Kidney epithelial cell (primary cell): ENCODE data around the gene LRFN5. TPM values are rescaled to one million over a fixed set of nuclear protein-coding genes. Genes with fewer than 3 reads are reported as not detected.

ENCODE experiments used
- DNase-seq: peaks from one replicate; pipeline ENCODE4 v3.0.0-alpha.2; 2010; ENCODE audit warnings: low read depth
- H3K27me3 ChIP-seq: 2 replicates; pipeline ENCODE4 v1.6.0; 2011; ENCODE audit warnings: low read length; ENCODE audit not compliant: control insufficient read depth, insufficient read depth
- H3K36me3 ChIP-seq: 2 replicates; pipeline ENCODE4 v1.5.1; 2011; ENCODE audit warnings: low read length; ENCODE audit not compliant: control insufficient read depth, insufficient read depth
- H3K4me3 ChIP-seq: 2 replicates; pipeline ENCODE4 v1.5.1; 2011; ENCODE audit warnings: low read depth, mild to moderate bottlenecking, control low read depth, low read length
- total RNA-seq: library from RNA; depleted of rRNA; stranded (reverse); fragments of >200 nt; gene quantifications from 2 replicates; pipeline ENCODE4 v1.2.3, GENCODE V29; 2015
- TF ChIP-seq, protein P1 (sequence below): IDR thresholded peaks from 2 replicates; pipeline ENCODE4 v1.5.1; 2011; ENCODE audit warnings: mild to moderate bottlenecking, moderate library complexity, low read length, control low read depth, inconsistent platforms; ENCODE audit not compliant: insufficient read depth, poor library complexity, severe bottlenecking

The LRFN5 gene
- total RNA-seq, 1 donor from 2014 or later: 3.5 TPM

DNA sequence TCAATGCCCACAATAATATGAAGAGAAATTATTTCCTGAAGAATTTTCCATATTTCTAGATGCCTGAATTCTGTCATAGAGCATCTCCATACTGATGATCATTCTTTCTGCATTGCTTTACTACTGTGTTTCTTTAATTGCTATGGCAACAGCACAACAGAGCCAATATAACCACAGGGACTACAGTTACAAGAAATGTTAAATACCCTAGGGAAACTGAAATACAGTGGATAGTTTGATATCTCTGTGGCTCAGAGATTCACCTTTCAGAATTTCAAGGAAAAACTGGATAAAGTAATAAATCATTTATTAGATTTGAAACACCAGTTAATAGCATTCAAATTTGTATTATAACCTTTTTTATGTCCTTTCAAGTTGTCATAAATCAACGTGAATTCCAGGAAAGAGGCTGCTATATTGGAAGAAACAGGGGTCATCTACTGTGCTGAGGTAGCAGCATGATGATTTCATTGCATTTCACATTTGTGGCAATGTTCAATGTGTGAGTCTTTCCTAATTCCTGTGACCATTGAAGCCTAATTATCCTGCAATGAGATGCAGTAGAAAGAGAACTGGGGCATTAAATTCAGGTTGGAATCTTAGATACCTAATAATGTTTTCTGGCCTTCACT, 267.1 kb downstream of the LRFN5 start:
- TF ChIP-seq, protein P1, sequence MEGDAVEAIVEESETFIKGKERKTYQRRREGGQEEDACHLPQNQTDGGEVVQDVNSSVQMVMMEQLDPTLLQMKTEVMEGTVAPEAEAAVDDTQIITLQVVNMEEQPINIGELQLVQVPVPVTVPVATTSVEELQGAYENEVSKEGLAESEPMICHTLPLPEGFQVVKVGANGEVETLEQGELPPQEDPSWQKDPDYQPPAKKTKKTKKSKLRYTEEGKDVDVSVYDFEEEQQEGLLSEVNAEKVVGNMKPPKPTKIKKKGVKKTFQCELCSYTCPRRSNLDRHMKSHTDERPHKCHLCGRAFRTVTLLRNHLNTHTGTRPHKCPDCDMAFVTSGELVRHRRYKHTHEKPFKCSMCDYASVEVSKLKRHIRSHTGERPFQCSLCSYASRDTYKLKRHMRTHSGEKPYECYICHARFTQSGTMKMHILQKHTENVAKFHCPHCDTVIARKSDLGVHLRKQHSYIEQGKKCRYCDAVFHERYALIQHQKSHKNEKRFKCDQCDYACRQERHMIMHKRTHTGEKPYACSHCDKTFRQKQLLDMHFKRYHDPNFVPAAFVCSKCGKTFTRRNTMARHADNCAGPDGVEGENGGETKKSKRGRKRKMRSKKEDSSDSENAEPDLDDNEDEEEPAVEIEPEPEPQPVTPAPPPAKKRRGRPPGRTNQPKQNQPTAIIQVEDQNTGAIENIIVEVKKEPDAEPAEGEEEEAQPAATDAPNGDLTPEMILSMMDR: no peak
- DNase-seq: no peak
- H3K27me3 ChIP-seq: no peaks in the 10 kb centered on the region
- H3K36me3 ChIP-seq: no peaks in the 10 kb centered on the region
- no peak overlapping the region for H3K4me3 ChIP-seq

DNA sequence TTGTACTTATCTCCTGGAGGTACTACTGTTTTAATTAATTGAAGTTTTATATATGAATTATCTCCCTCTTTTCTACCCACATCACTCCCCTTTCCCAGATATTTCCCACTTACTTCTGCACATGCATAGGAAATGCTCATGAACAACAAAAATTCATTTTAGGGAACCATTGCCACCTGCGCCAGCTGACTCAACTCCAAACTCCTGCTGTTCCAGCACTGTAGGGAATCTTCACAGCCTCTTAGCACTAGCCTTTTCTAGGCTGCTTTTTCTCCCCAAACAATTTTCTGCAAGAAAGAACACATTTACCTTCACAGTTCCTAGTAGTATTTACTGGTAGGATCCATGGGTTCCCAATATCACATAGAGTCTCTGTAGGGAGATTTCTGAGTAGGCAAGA, 268.4 kb downstream of the LRFN5 start:
- Histone ChIP-seq H3K27me3 (no peaks in the 10 kb centered on the region), H3K4me3 (no peak overlapping the region), H3K36me3 (no peaks in the 10 kb centered on the region)
- DNase-seq: no peak
- TF ChIP-seq, protein P1: no peak

DNA sequence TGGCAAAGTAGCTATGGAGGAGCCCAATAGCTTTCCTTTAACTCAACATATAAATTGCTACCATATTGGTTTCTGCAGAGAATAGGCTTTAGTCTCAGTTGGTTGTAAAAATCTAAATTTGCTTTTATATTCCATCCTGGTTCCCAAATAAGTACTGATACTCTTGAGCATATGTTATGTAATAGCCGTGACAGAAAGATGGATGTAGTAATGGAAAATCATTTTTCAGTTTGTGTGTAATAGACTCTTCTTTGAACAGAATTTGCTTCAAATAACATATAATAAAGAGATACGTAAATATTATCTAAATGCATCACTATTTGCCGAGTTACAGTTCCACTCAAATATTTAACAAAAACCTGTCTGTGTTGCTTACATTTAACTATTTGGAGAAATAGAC, 271.6 kb downstream of the LRFN5 start:
- no peak for DNase-seq
- Histone ChIP-seq H3K27me3 (no peaks in the 10 kb centered on the region), H3K36me3 (no peaks in the 10 kb centered on the region), H3K4me3 (no peak overlapping the region)
- TF ChIP-seq, protein P1: no peak

DNA sequence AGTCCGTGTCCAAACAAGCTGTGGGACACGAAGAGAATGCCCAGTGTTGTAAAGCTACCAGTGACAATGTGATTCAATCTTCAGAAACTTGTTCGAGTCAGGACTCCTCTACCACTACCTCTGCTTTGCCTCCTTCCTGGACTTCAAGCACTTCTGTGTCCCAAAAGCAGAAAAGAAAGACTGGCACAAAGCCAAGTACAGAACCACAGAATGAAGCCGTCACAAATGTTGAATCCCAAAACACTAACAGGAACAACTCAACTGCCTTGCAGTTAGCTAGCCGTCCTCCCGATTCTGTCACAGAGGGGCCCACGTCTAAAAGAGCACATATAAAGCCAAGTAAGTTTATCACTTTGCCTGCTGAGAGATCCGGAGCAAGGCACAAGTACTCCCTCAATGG, 284.9 kb downstream of the LRFN5 start:
- no peak for DNase-seq
- no peaks in the 10 kb centered on the region for H3K36me3 ChIP-seq
- TF ChIP-seq, protein P1: no peak
- no peaks in the 10 kb centered on the region for H3K27me3 ChIP-seq
- no peak overlapping the region for H3K4me3 ChIP-seq

DNA sequence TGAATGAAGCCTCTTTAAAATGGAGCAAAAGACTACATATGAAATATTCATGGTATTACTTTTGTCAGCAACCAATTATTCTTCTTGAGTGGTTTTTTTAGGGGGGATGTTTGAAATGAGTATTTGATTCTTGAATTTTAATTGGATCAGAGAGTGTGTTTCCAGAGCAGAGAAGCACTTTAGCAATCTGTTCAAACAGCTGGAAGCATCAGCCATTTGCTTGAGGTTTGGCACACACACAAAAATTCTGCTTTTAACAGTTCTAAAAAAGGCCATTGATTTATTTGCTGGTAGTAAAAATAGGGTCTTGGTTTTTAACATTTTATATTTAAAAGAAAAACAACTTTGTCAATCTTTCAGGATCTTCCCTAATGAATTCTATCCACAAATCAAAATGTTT, 292.7 kb downstream of the LRFN5 start:
- no peak for DNase-seq
- H3K27me3 ChIP-seq: no peaks in the 10 kb centered on the region
- H3K36me3 ChIP-seq: no peaks in the 10 kb centered on the region
- H3K4me3 ChIP-seq: no peak overlapping the region
- TF ChIP-seq, protein P1: no peak

DNA sequence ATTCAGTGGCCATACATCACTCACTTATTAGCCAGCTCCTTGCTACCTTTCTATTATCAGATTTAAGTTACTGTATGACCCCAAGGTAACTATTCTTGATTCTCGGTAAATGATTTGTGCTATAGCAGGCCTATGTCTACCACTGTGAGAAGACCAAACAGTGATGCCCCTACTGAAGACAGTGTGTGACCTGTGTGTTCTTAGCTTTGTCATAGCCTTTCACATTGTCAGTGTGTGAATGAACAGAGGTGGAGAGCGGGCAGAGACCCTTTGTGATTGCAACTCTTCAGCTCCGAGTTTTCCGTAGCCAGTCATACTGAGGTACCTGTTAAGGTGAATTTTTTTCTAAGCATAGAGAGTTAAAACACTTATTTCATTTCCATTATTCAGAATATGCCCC, 294.0 kb downstream of the LRFN5 start:
- no peaks in the 10 kb centered on the region for H3K27me3 ChIP-seq
- no peaks in the 10 kb centered on the region for H3K36me3 ChIP-seq
- no peak overlapping the region for H3K4me3 ChIP-seq
- no peak for DNase-seq
- TF ChIP-seq, protein P1: no peak
